ENCODE results near the gene ARSJ.

DNA sequence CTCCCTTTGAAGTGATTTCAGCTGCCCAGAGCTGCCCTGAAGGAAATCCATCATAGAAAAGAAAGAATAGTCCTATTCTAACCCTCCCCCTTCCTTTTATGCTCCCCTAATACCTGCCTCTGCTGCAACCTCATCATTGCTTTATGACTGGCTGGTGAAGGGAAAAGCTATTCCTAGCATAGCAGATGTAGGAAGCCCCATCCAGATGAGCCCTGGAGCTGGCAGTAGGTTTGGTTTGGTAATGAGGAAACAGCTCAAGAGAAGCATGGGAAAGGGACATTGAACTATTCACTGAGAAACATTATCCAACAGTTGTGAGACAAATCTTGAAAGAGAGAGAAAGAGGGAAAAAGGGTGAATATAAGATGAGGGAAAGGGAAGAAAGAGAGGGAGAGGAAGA is 29.2 kb downstream of the ARSJ start:
- TF ChIP-seq, protein P1, sequence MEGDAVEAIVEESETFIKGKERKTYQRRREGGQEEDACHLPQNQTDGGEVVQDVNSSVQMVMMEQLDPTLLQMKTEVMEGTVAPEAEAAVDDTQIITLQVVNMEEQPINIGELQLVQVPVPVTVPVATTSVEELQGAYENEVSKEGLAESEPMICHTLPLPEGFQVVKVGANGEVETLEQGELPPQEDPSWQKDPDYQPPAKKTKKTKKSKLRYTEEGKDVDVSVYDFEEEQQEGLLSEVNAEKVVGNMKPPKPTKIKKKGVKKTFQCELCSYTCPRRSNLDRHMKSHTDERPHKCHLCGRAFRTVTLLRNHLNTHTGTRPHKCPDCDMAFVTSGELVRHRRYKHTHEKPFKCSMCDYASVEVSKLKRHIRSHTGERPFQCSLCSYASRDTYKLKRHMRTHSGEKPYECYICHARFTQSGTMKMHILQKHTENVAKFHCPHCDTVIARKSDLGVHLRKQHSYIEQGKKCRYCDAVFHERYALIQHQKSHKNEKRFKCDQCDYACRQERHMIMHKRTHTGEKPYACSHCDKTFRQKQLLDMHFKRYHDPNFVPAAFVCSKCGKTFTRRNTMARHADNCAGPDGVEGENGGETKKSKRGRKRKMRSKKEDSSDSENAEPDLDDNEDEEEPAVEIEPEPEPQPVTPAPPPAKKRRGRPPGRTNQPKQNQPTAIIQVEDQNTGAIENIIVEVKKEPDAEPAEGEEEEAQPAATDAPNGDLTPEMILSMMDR (IDR thresholded peaks at IDR 0.05 in 8 of 11, conservative IDR thresholded peaks at IDR 0.05 in 3 of 11) = no peak
- no peak for TF ChIP-seq POLR2A (IDR thresholded peaks at IDR 0.05)

Measured in spleen (tissue), 7 donors.